Trophoblast cell (in vitro differentiated cells and primary cell): ENCODE results near the gene ZSWIM6.

Experiments
- DNase-seq, 2 donors: peaks; one replicate each; pipeline ENCODE4 v3.0.0-alpha.2; 2016
- H2AFZ ChIP-seq: 2 replicates; pipeline ENCODE4 v1.6.1; 2013; ENCODE audit warnings: low read length, moderate library complexity, mild to moderate bottlenecking; ENCODE audit not compliant: insufficient read depth, poor library complexity
- H2AK5ac ChIP-seq: 2 replicates; pipeline ENCODE4 v1.6.1; 2013; ENCODE audit warnings: mild to moderate bottlenecking, low read length
- H2BK120ac ChIP-seq: 2 replicates; pipeline ENCODE4 v1.6.1; 2013; ENCODE audit warnings: low read length, mild to moderate bottlenecking, moderate library complexity; ENCODE audit not compliant: insufficient read depth, poor library complexity
- H2BK12ac ChIP-seq: 2 replicates; pipeline ENCODE4 v1.6.1; 2013; ENCODE audit warnings: mild to moderate bottlenecking, low read length, moderate library complexity
- H2BK5ac ChIP-seq: 2 replicates; pipeline ENCODE4 v1.6.1; 2013; ENCODE audit warnings: low read length, low read depth, moderate library complexity, mild to moderate bottlenecking; ENCODE audit not compliant: poor library complexity
- H3K14ac ChIP-seq: 2 replicates; pipeline ENCODE4 v1.6.1; 2013; ENCODE audit warnings: mild to moderate bottlenecking, low read length
- H3K18ac ChIP-seq: 2 replicates; pipeline ENCODE4 v1.6.1; 2013; ENCODE audit warnings: mild to moderate bottlenecking, low read length
- H3K23ac ChIP-seq: 2 replicates; pipeline ENCODE4 v1.6.1; 2013; ENCODE audit warnings: low read length
- H3K27ac ChIP-seq: 2 replicates; pipeline ENCODE4 v1.5.1; 2013; ENCODE audit warnings: low read depth, mild to moderate bottlenecking, inconsistent platforms, low read length, moderate library complexity
- H3K27me3 ChIP-seq: 2 replicates; pipeline ENCODE4 v1.6.1; 2013; ENCODE audit warnings: inconsistent platforms, mild to moderate bottlenecking, low read length, moderate library complexity; ENCODE audit not compliant: insufficient read depth
- H3K36me3 ChIP-seq, 2 experiments: 1 replicate in 1 of 2; 2 replicates in 1 of 2; pipeline ENCODE4 v1.6.1; 2013; ENCODE audit warnings: low read length in 2 of 2, mild to moderate bottlenecking in 2 of 2, moderate library complexity in 1 of 2; ENCODE audit not compliant: insufficient read depth in 2 of 2, control insufficient read depth in 1 of 2
- H3K4ac ChIP-seq: 2 replicates; pipeline ENCODE4 v1.6.1; 2013; ENCODE audit warnings: low read depth, mild to moderate bottlenecking, low read length, moderate library complexity
- H3K4me1 ChIP-seq, 2 experiments: 1 replicate in 1 of 2; 2 replicates in 1 of 2; pipeline ENCODE4 v1.6.1; 2013; ENCODE audit warnings: low read length in 2 of 2, mild to moderate bottlenecking in 2 of 2, moderate library complexity in 1 of 2; ENCODE audit not compliant: insufficient read depth in 2 of 2, control insufficient read depth in 1 of 2
- H3K4me2 ChIP-seq: 2 replicates; pipeline ENCODE4 v1.6.1; 2013; ENCODE audit warnings: inconsistent platforms, mild to moderate bottlenecking, low read length, moderate library complexity
- H3K4me3 ChIP-seq: 2 replicates; pipeline ENCODE4 v1.5.1; 2013; ENCODE audit warnings: mild to moderate bottlenecking, low read depth, low read length, inconsistent platforms
- H3K79me1 ChIP-seq: one replicate; pipeline ENCODE4 v1.6.1; 2013; ENCODE audit warnings: low read length
- H3K79me2 ChIP-seq: 2 replicates; pipeline ENCODE4 v1.6.1; 2013; ENCODE audit warnings: low read length, mild to moderate bottlenecking; ENCODE audit not compliant: control insufficient read depth, insufficient read depth, poor library complexity
- H3K9ac ChIP-seq: 2 replicates; pipeline ENCODE4 v1.6.1; 2013; ENCODE audit warnings: mild to moderate bottlenecking, low read length
- H3K9me3 ChIP-seq: 2 replicates; pipeline ENCODE4 v1.6.1; 2013; ENCODE audit warnings: low read depth, mild to moderate bottlenecking, control low read depth, inconsistent platforms, low read length; ENCODE audit not compliant: insufficient read depth
- H4K12ac ChIP-seq: 2 replicates; pipeline ENCODE4 v1.6.1; 2013; ENCODE audit warnings: low read depth, mild to moderate bottlenecking, low read length, moderate library complexity
- H4K8ac ChIP-seq: 2 replicates; pipeline ENCODE4 v1.6.1; 2013; ENCODE audit warnings: low read depth, mild to moderate bottlenecking, low read length, moderate library complexity
- H4K91ac ChIP-seq: one replicate; pipeline ENCODE4 v1.6.1; 2013; ENCODE audit warnings: low read depth, mild to moderate bottlenecking, low read length, moderate library complexity
- WGBS: extraction: QIAGEN DNeasy Blood & Tissue Kit; methylation state at CpG from one replicate; pipeline ENCODE4 v1.1.7; 2013; ENCODE audit warnings: missing lambda C conversion rate; ENCODE audit not compliant: insufficient read length, insufficient coverage; ENCODE audit errors: extremely low coverage; 5-methylcytosine and 5-hydroxymethylcytosine counted together

The ZSWIM6 gene

GRCh38 chr5:61496446-61496845 is 164.4 kb downstream of the ZSWIM6 start:
- H4K12ac ChIP-seq, result no peak overlapping the region
- H3K4ac ChIP-seq, result no peak overlapping the region
- no peak overlapping the region for H4K8ac ChIP-seq
- H3K4me2 ChIP-seq, result no peak overlapping the region
- no peaks in the 10 kb centered on the region for H3K27me3 ChIP-seq
- H3K27ac ChIP-seq, result no peak overlapping the region
- no peak overlapping the region for H2AFZ ChIP-seq
- DNase-seq, result no peak
- no peaks in the 10 kb centered on the region for H3K9me3 ChIP-seq
- no peak overlapping the region for H2BK5ac ChIP-seq
- H3K4me1 ChIP-seq, result no peaks in the 10 kb centered on the region
- H3K79me1 ChIP-seq, result no peaks in the 10 kb centered on the region
- H2BK12ac ChIP-seq, result no peak overlapping the region
- H2AK5ac ChIP-seq, result no peak overlapping the region
- peaks cover 0 to 2% of the 10 kb centered on the region in 2 experiments for H3K36me3 ChIP-seq
- no peaks in the 10 kb centered on the region for H3K79me2 ChIP-seq
- no peak overlapping the region for H3K18ac ChIP-seq
- no peak overlapping the region for H3K4me3 ChIP-seq
- H4K91ac ChIP-seq, result no peak overlapping the region
- H3K23ac ChIP-seq, result no peak overlapping the region
- no peak overlapping the region for H3K9ac ChIP-seq
- H2BK120ac ChIP-seq, result no peak overlapping the region
- WGBS, result no CpG with 5 or more reads among the region's 3 CpGs
- no peak overlapping the region for H3K14ac ChIP-seq

DNA sequence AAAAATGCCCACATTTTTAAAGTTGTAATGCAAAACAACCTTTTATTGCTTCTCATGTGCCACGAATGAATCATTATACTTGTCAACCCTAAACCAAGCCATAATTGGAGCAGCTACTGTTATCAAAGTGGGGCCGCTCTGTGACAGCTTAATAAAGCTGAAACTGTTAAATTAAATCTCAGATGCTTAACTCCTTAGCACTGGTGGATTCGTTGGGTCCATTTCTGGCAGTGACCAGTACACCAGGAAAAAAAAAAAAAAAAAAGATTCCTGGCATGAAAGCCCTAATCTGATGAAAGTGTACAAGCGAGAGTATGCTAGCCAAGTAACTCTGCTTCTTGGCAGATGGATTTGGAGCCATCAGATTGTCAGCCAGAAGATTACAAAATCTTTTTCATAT is 164.8 kb downstream of the ZSWIM6 start:
- Histone ChIP-seq H2AFZ (no peak overlapping the region), H3K23ac (no peak overlapping the region), H3K27me3 (no peaks in the 10 kb centered on the region), H3K18ac (no peak overlapping the region), H3K4me1 (no peaks in the 10 kb centered on the region), H4K91ac (no peak overlapping the region), H2BK5ac (no peak overlapping the region), H2BK12ac (no peak overlapping the region), H3K27ac (no peak overlapping the region), H3K9ac (no peak overlapping the region), H3K14ac (no peak overlapping the region), H3K9me3 (no peaks in the 10 kb centered on the region), H3K4me2 (no peak overlapping the region), H3K79me1 (no peaks in the 10 kb centered on the region), H3K36me3 (peaks cover 0 to 2% of the 10 kb centered on the region in 2 experiments), H3K79me2 (no peaks in the 10 kb centered on the region), H2AK5ac (no peak overlapping the region), H4K12ac (no peak overlapping the region), H4K8ac (no peak overlapping the region), H2BK120ac (no peak overlapping the region), H3K4ac (no peak overlapping the region), H3K4me3 (no peak overlapping the region)
- WGBS, result no CpG with 5 or more reads among the region's 4 CpGs
- no peak for DNase-seq

- Histone ChIP-seq H3K4me1 (no peaks in the 10 kb centered on the region), H3K4ac (no peak overlapping the region), H3K79me1 (no peaks in the 10 kb centered on the region), H3K18ac (no peak overlapping the region), H4K12ac (peak overlapping the region; percentile 18), H4K91ac (no peak overlapping the region), H3K14ac (no peak overlapping the region), H3K23ac (no peak overlapping the region), H3K9me3 (no peaks in the 10 kb centered on the region), H2AFZ (no peak overlapping the region), H4K8ac (no peak overlapping the region), H3K4me3 (no peak overlapping the region), H2AK5ac (no peak overlapping the region), H3K4me2 (no peak overlapping the region), H3K9ac (no peak overlapping the region), H3K27me3 (no peaks in the 10 kb centered on the region), H2BK120ac (no peak overlapping the region), H2BK5ac (no peak overlapping the region), H3K79me2 (no peaks in the 10 kb centered on the region), H2BK12ac (no peak overlapping the region), H3K27ac (no peak overlapping the region), H3K36me3 (peaks cover 0 to 2% of the 10 kb centered on the region in 2 experiments)
- DNase-seq, result no peak
- WGBS, result no CpG with 5 or more reads among the region's 5 CpGs
Observed at GRCh38 chr5:61498121-61498520, 166.1 kb downstream of the ZSWIM6 start.

DNA sequence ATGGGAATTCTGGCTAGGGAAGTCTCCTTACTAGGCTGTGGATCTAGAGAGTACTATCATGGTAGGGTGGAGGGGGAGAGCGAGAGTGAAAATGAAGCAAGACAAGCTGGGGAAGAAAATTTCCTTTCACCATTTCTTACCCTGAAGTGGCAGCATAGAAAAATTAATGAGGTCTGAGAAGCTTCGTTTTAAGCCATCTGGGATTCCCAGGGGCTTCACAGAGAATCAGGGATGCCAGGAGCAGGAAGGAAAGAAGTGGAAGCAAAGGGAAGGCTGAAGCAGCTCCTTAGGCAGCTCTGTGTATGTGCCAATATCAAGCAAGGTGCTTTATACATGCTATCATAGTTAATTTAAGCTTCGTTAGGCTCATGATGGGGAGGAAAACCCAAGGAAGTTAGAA is 169.9 kb downstream of the ZSWIM6 start:
- no peak overlapping the region for H3K4me3 ChIP-seq
- H2AK5ac ChIP-seq, result no peak overlapping the region
- H3K9me3 ChIP-seq, result no peaks in the 10 kb centered on the region
- H4K12ac ChIP-seq, result no peak overlapping the region
- H3K4ac ChIP-seq, result no peak overlapping the region
- no peaks in the 10 kb centered on the region for H3K79me1 ChIP-seq
- no peak overlapping the region for H3K9ac ChIP-seq
- no peaks in the 10 kb centered on the region for H3K27me3 ChIP-seq
- peaks cover 0 to 2% of the 10 kb centered on the region in 2 experiments for H3K4me1 ChIP-seq
- H3K4me2 ChIP-seq, result no peak overlapping the region
- no peak overlapping the region for H2AFZ ChIP-seq
- H2BK12ac ChIP-seq, result no peak overlapping the region
- no peak overlapping the region for H3K14ac ChIP-seq
- H3K23ac ChIP-seq, result no peak overlapping the region
- DNase-seq, result no peak
- H3K79me2 ChIP-seq, result no peaks in the 10 kb centered on the region
- H4K8ac ChIP-seq, result no peak overlapping the region
- no peak overlapping the region for H2BK120ac ChIP-seq
- no CpG with 5 or more reads among the region's 3 CpGs for WGBS
- H2BK5ac ChIP-seq, result no peak overlapping the region
- no peak overlapping the region for H3K27ac ChIP-seq
- H3K18ac ChIP-seq, result no peak overlapping the region
- no peak overlapping the region for H4K91ac ChIP-seq
- no peaks in the 10 kb centered on the region for H3K36me3 ChIP-seq
